NCI-H1436 (cell line): ENCODE measurements around the gene NUP93.

Experiments
- DNase-seq: peaks from one replicate; lab custom pipeline; 2025; lab: John Stamatoyannopoulos, UW

The NUP93 gene

DNA sequence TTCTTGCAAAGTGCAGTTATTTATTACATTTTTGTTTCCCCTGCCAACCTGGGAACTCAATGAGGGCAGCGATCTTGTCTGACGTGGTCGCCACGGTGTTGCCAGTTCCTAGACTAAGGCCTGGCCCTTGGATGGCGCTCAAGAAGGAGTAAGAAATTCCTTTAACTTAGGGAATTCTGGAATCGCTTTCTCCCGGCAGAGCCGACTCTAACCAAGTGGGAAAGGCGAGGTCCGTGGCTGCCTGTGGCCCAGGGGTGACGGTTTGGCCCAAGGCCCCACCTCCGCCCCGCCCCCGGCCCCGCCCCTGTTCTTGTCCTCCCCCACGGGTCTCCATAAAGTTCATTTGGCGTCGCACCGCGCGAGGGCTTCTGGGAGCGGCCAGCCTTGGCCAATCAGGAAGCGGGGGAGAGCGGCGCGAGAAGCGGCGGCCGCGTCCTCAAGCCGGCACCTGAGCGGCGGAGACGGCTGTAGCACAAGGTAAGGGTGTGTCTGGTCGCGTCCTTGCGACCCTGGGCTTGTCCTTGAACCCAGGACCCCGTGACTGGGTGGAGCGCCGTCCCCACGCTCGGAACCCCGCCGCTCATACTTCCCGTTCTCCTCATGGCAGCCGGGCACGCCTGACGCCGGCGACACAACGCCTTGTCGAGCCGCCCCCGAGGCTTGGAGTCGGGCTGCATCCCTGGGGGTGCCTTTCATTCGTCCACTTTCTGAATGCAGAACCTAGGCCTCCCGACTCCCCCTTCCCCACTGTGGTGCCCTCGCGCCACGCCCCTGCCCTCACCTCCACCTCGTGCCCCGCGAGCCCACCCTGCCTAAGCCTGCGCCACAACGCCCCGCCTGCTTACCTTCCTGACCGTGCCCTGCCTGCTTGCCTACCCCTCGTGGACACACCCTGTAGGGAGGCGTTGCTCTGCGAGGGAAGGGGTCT, at the start of gene NUP93:
NUP93 (plus strand) TSS at position 395 of the 928 bp plus-strand sequence. CDS start 18,119 bp downstream, outside the sequence.
- peak; percentile 90 for DNase-seq

DNA sequence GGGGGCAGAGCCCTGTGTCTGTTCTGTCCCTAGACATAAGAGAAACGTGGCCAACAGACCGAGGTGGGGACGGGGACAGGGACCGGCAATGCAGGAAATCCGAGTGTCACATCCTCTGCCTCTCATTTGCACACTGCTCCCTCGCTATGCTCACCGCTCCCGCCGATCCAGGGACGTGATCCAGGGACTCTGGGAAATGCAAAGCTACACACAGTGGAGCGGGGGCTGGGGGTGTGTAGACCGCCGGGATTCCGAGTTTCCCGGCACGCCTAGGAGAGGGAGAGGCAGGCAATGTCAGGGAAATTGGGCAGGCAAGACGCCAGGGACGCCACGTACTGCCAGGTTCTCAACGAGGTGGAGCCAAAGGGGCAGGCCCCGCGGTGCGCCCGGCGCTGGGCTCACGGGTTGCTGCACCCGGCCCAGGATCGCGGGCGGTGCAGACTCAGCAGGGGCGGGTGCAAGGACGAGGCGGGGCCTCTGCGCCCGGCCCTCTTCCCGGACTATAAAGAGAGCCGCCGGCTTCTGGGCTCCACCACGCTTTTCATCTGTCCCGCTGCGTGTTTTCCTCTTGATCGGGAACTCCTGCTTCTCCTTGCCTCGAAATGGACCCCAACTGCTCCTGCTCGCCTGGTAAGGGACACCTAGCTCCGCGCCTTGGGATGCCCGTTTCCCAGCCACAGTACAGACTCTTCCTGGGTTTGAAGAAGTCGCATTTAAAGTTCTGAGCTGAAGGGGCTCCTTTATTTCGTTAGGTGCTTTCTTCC, 47.8 kb upstream of the NUP93 start, which contains the start of gene MT1X:
MT1X (plus strand) TSS at position 532 of the 764 bp plus-strand sequence; CDS start at position 603, 71 bp downstream.
- DNase-seq: peak; percentile 79

DNA sequence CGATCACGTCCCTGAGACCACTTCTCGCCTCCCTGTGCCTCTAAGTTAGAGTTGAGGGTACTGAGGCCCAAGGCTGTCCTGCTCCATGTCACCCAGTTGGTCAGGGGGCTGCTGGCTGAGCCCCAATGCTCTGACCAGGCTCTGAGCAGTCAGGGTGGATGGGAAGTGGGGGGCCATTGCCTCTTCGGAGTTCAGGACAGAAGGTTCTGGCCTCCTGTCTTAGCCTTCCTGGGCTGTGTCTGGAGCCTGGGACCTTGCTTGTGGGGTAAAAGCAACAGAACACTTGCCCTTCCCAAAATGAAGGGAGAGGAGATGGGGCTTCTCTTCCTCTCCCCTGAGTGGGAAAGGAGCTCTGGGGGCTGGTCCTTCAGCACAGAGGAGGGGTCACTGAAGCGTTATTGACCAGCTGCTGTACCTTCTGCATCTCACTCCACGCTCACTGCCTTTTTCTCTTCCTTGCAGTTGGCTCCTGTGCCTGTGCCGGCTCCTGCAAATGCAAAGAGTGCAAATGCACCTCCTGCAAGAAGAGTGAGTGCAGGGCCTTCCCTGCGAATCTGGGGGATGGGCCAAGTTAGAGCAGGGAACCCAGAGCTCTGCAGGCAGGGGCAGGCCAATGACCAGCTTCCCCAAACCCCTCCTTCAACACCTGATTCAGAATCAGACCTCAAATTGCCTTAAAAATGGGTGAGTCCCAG, 47.1 kb upstream of the NUP93 start:
- DNase-seq: no peak

DNA sequence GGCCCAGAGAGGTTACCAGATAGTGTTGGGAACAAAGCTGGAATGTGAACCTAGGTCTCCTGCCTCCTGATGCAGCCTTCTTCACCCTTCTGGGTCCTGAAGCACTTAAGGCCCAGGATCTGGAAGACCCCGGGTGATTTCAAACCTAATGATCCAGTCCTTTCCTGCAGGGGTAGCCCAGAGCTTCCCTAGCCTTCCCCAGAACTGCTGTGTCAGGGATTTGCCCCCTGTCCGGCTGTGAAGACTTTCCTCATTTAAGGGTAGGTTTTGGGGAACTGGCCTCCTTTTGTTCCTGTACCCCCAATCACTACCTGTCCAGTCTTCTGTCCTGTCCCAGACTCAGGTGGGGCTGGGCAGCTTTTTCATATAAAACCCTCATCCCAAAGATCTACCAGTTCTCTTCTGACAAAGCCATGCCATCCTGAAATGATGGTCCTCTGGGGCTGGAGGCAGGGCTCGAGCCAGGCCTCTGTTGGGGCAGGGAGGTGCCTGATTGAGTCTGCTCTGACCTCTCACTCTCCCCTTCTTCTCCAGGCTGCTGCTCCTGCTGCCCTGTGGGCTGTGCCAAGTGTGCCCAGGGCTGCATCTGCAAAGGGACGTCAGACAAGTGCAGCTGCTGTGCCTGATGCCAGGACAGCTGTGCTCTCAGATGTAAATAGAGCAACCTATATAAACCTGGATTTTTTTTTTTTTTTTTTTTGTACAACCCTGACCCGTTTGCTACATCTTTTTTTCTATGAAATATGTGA, 46.3 kb upstream of the NUP93 start:
- no peak for DNase-seq

DNA sequence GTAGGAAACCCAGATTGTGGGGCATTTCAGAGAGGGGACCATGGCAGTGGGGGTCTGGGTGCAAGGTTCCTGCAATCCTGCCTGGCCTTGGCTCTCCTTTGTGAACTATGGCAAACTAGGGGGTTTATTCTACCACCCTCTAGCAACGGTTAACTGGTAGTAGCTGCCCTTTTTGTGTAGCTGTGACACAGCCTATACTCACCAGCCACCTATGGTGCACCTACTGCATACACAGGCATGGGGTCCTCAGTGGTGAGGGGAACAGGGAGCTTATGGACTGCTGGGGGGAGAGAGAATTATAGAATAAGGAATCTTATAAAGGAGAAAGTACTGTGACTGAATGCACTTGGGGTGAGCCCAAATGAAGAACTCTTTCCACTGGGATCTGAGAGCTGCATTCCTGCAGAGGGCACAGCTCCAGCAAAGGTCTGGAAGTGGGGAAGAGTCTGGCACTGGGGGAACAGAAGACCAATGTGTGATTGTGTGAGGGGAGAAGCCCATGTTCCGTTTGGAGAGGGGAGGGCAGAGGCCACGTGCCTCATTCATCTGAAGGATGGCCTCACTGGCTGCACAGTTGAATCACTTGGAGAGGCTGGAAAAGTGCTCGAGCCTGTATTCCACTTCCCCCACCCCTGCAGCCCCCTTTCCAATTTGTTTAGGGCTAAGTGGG, 45.5 kb upstream of the NUP93 start:
- no peak for DNase-seq

DNA sequence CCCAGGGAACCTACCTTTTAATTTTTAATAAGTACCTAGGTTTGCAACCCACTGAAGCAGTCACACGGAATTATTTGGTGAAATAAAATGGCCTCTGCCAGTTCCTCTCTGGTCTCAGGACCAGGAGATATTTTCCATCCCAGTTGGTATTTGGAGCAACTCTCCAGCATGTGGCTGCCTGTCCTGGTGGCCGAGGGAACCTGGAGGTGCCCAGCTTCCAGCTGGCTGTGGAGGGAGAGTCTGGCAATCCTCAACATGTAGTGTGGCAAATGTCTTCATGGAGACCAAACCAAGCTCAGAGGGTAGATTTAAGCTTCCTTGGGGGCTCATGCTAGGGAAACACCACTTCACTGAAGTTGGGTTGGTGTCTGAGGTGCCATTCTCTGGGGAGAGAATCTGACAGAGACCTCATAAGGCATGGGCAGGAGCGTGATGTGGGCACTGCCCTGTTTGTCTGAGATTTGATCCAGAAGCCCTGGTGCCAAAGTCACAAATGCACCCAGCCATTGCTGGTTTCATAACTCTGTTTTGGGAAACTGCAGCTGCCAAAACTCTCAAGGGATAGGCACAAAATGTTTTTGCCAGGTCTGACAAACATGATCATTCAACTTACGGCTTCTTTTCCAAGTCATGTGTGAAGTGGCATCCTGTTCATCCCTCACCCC, 44.9 kb upstream of the NUP93 start:
- DNase-seq: no peak

DNA sequence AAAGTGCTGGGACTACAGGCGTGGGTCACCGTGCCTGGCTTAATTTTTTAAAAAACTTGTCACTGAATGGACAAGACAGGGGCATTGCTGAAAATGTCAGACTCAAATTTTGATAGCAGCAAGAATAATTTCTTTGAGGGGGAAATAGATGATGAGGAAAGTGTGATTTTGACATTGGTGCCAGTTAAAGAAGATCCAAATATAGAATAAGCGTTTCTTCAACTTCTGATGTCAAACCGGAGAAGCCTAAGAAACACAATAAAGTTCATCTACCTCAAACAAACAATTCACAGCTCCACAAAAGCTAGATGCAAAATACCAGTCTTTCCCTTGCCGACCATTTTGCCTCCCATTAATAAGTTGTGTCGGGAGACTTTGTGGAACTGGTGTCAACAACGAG, 43.2 kb upstream of the NUP93 start:
- no peak for DNase-seq

DNA sequence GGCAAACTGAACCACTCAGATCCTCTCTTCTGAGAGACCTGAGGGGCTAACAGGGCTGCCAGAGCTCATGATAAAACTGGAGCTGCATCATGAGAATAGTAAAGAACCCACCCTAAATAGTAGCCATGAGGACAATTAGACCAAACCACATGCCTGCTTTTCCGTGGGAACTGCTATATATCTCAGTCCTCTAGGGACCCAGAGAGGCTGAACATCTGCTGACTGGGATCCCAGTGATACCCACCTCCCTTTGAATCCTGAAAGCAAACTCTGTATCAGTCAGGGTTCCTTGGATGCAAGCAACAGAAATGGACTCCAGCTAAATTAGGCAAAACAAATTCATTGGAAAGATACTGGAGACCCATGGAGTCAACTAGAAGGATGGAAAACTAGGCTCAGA, 41.2 kb upstream of the NUP93 start:
- DNase-seq: no peak

DNA sequence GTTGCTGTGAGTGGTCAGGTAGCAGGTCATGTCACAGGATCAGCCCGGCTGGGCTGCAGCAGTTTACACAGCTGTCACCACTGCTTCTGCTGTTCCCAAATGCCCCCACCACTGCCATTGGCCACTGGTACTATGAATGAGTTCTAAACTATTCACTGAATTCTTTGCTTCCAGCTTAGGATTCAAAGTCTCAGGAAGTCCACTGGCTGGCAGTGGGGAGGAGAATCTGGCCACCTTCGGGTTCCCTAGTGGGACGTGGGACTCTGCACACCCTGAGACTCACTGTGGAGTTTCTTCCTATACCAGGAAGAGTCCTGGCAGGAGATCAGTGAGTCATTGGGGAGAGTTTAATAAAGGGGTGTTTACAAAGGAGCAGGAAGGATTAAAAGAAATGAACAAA, 40.8 kb upstream of the NUP93 start:
- no peak for DNase-seq

DNA sequence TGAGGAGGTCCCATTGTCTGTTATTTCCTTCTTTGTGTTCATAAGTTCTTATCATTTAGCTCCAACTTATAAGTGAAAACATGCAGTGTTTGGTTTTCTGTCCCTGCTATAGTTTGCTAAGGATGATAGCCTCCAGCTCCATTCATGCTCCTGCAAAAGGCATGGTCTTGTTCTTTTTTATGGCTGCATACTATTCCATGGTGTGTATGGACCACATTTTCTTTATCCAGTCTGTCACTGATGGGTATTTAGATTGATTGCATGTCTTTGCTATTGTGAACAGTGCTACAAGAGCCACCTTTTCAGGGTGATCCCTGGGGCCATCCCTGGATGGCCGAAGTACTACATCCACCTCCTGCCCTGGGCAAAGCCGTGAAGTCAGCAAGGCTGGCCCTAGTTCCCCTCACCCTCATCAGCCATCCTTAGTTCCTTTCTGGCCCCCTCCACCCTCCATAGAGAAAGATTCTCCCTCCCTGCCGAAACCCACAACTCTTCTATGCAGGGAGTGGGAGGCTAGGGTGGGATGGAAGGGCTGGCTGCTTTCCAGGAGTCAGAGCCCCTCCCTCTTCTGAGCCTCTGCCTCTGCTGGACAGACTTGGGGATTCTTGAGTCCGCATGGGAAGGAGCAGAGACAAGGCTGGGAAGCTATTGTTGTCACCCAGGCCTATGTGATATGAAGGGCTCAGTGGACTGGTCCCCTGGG, 39.4 kb upstream of the NUP93 start:
- DNase-seq: no peak

DNA sequence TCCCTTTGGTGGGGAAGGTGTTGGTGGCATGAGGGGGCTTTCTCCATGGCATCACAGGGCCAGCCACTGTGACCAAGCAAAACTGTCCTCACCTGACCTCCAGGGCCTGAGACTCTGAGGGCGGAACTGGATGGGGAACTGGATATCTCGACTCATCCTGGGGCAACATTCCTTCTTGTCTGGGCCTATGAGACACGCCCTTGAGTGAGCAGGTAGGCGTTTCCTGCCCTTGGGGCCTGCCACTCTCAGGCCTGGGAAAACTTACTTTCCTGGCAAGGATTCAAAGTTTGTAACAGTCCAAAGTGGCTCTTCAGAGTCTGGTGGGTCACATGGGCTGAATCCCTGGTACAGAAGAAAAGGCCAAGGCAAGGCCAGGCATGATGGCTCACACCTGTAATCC, 38.0 kb upstream of the NUP93 start:
- no peak for DNase-seq

DNA sequence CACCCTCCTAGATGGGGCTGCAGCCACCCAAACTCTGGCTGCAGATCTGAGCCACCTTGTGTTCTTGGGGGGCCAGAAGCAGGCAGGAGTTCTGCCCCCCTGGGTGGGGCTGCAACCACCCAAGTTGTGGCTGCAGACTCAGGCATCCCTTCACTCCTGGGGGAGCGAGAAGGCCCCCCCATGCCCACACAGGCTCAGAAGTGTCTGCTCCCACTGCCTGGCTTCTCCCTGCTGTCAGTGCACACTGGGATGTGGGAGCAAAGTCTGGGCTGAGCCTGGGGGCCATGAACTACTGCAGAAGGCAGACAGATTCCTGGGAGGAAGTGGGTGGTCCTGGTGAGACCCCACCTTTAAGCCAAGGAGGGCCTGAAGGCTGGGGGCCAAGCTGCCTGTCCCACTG, 34.7 kb upstream of the NUP93 start:
- DNase-seq: no peak

DNA sequence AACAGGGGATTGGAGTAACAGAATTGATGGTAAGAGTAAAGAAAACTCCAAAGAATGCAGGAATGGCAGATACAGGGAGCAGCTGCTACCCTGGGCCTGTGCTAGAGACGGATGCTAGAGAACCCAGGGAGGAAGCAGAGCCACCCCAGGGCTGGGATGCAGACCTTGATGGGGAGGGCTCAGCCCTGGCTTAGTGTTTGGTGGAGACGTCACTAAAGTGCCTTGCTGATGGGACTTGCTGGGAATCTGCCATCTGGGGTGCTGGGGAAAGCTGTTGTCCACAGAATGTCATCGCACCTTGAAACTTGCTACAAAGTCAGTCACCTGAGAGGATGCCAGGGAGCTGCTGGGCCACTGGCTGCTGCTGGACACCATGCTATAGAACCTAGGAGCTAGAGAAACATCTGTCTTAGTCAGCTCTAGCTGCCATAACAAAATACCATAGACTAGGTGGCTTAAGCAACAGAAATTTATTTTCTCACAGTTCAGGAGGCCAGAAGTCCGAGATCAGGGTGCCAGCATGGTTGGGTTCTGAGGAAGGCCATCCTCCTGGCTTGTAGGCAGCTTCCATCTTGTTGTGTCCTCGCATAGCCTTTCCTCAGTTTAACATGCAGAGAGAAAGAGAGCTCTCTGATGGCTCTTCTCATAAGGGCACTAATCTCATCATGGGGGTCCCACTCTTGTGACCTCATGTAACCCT, 32.3 kb upstream of the NUP93 start:
- DNase-seq: no peak

DNA sequence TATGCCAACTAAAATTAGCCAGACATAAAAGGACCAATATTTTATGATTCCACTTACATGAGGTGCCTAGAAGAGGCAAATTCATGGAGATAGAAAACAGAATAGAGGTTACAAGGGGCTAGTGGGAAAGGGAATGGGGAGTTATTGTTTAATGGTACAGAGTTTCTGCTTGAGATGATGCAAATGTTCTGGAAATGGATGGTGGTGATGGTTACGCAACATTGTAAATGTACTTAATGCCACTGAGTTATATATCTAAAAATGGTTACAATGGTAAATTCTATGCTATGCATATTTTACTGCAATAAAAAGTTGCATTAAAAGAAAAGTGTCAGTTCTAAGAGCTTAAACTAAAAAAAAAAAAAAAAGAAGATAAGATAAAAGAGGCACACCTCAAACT, 29.7 kb upstream of the NUP93 start:
- no peak for DNase-seq

DNA sequence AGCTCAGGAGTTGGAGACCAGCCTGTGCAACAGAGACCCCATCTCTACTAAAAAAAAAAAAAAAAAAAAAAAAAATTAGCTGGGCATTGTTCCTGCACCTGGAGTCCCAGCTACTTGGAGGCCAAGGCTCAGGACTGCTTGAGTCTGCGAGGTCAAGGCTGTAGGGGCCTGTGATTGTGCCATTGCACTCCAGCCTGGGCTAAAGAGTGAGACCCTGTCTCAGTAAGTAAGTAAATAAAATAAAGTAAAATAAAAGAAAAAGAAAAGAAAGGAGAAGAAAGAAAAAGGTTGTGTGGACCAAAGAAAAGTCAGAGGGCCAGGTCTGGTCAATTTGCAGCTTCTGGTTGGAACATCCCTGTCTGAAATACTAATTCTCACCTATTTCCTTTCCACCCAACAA, 29.3 kb upstream of the NUP93 start:
- DNase-seq: no peak

DNA sequence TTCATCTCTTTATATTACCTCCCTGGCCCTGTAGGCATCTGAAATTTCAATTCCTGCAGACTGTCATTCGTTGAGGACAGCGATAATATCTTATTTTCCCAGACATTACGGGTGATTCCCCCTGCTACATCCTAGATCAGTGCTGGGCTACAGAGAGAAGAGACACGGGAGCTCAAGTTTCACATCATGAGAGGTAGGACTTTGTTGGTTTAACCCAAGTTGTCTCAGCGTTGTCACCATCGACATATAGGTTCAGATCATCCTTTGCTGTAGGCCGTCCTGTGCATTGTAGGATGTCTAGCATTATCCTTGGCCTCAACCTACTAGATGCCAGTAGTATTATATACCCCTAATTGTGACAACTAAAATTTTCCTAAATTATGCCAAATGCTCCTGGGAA, 28.4 kb upstream of the NUP93 start:
- DNase-seq: no peak

DNA sequence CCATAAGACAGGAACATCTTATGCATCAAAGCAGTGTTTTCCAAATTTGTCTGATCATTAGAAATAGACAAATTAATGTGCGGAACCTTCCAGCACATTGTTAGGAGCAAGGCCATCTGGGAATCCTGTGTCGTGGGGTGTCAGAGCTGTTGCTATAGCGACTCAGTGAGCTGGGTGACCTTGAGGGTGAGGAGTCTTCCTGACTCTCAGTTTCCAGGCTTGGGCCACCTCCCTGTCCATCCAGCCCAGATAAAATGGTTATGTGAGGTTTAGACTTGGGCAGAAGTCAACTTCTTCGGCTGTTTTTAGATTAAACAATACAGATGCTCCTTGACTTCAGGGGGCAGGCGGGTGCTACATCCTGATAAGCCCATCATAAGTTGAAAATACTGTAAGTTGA, 27.1 kb upstream of the NUP93 start:
- DNase-seq: no peak

DNA sequence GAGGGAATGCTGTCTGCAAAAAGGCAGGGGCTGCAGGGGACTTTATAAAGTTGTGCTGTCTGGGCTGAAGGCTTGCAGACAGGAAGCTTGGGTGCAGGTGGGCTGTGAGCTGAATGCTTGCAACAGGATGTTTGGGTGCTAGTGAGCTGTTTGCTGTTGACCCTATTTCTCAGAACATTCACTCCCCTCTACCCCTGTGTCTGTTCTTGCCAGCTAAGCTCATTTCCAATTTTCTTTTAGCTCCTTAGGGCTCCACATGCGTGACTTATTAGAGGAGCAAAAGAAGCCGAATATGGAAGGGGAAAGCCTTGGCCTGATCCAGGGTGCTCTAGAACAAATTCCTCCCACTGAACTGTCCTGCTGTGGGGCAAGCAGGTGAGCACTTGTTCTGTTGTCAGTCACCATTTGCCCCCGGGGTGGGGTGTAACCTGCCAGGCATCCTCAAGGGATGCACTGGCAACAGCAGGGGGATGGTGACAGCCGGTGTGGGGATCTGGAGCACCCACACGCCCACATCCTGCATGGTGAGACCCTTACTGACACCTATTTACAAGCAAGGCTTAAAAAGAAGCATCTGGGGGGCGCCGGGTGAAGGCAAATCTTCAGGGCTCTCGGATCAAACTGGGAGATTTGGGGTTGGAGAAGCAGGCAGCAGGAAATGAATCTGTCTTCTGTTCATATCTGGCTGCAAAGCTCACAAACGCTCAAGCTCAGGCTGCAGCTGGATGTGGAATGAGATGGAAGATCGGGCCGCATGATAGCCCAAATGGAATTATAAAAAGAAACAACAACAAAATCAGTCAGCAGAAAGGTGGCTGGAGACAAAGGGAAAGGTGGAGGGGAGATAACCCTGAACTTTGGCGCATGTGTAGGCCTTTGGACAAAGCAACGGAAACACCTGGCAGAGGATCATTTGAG, 21.1 kb upstream of the NUP93 start:
- DNase-seq: no peak
